ENCODE results near the gene RBM7.

GRCh38 chr11:114386545-114386944, 13.9 kb upstream of the RBM7 start:
- TF ChIP-seq, protein P1, sequence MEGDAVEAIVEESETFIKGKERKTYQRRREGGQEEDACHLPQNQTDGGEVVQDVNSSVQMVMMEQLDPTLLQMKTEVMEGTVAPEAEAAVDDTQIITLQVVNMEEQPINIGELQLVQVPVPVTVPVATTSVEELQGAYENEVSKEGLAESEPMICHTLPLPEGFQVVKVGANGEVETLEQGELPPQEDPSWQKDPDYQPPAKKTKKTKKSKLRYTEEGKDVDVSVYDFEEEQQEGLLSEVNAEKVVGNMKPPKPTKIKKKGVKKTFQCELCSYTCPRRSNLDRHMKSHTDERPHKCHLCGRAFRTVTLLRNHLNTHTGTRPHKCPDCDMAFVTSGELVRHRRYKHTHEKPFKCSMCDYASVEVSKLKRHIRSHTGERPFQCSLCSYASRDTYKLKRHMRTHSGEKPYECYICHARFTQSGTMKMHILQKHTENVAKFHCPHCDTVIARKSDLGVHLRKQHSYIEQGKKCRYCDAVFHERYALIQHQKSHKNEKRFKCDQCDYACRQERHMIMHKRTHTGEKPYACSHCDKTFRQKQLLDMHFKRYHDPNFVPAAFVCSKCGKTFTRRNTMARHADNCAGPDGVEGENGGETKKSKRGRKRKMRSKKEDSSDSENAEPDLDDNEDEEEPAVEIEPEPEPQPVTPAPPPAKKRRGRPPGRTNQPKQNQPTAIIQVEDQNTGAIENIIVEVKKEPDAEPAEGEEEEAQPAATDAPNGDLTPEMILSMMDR (IDR thresholded peaks at IDR 0.05) = no peak
- no peak for TF ChIP-seq POLR2A (IDR thresholded peaks at IDR 0.05)

Data from thyroid gland (tissue), 4 donors.